ENCODE data around the gene STARD10. TPM values are rescaled to one million over a fixed set of nuclear protein-coding genes. Genes with fewer than 3 reads are reported as not detected.

STARD10 gene
- total and polyA plus RNA-seq, 2 donors (not counting 3 experiments of a cell fraction or from before 2014, with no cell fraction given), result 16.1 to 22.5 TPM

- BruUV-seq (replicated peaks), result no TSS peak
- Histone ChIP-seq H2AFZ (ENCODE audit: low read depth, low read length) (no peak overlapping the region), H3K9me1 (replicated peaks; ENCODE audit: control insufficient read depth, extremely low read depth, insufficient read depth, low read length) (no peaks in the 10 kb centered on the region), H3K27me3 (ENCODE audit: control insufficient read depth in 2 of 2, insufficient read depth in 2 of 2, low read length in 2 of 2) (no peaks in the 10 kb centered on the region), H4K20me1 (replicated peaks; ENCODE audit: control insufficient read depth, extremely low read depth, insufficient read depth, low read length) (no peaks in the 10 kb centered on the region), H3K4me1 (ENCODE audit: control insufficient read depth, extremely low read depth, insufficient read depth, low read length) (peaks cover 12% of the 10 kb centered on the region), H3K79me2 (ENCODE audit: control insufficient read depth, insufficient read depth, low read length) (peaks cover 8% of the 10 kb centered on the region), H3K9me3 (replicated peaks; ENCODE audit: control insufficient read depth, insufficient read depth, low read length) (no peaks in the 10 kb centered on the region), H3K36me3 (ENCODE audit: control insufficient read depth in 2 of 2, extremely low read depth in 1 of 2, insufficient read depth in 2 of 2, low read length in 2 of 2) (no peaks in the 10 kb centered on the region), H3K27ac (ENCODE audit: insufficient read depth, low read depth, low read length) (no peak overlapping the region), H3K4me3 (replicated peaks in 1 of 3; ENCODE audit: insufficient read depth in 1 of 3, low read depth in 1 of 3, low read length in 3 of 3) (no peak overlapping the region), H3K9ac (replicated peaks; ENCODE audit: extremely low read depth, insufficient read depth, low read length) (no peak overlapping the region), H3K4me2 (ENCODE audit: insufficient read depth, low read length) (no peak overlapping the region)
- no peak for DNase-seq (ENCODE audit: low read depth, low spot score)
- dilution Hi-C loops (cut with MboI; ENCODE audit: extremely low pct_ligation_motif_present, low sequenced_read_pairs), result no loop called here
- POLR2A ChIA-PET, result no interaction called here
- no peak for FAIRE-seq
- intact Hi-C loops (cut with micrococcal nuclease), result no loop called here
- CTCF ChIA-PET, result no interaction called here
- TF ChIP-seq, protein P1, sequence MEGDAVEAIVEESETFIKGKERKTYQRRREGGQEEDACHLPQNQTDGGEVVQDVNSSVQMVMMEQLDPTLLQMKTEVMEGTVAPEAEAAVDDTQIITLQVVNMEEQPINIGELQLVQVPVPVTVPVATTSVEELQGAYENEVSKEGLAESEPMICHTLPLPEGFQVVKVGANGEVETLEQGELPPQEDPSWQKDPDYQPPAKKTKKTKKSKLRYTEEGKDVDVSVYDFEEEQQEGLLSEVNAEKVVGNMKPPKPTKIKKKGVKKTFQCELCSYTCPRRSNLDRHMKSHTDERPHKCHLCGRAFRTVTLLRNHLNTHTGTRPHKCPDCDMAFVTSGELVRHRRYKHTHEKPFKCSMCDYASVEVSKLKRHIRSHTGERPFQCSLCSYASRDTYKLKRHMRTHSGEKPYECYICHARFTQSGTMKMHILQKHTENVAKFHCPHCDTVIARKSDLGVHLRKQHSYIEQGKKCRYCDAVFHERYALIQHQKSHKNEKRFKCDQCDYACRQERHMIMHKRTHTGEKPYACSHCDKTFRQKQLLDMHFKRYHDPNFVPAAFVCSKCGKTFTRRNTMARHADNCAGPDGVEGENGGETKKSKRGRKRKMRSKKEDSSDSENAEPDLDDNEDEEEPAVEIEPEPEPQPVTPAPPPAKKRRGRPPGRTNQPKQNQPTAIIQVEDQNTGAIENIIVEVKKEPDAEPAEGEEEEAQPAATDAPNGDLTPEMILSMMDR (IDR thresholded peaks at IDR 0.05; ENCODE audit: extremely low read depth in 1 of 2, insufficient read depth in 1 of 2, low read depth in 1 of 2, low read length in 2 of 2), result no peak
These were observed 39.2 kb downstream of the STARD10 start for GRCh38 chr11:72754544-72755155.

- FAIRE-seq (no peak), DNase-seq (ENCODE audit: low read depth, low spot score) (no peak)
- ChIA-PET POLR2A (no interaction called here), CTCF (no interaction called here)
- H3K9me1 ChIP-seq (replicated peaks; ENCODE audit: control insufficient read depth, extremely low read depth, insufficient read depth, low read length), result no peaks in the 10 kb centered on the region
- peaks cover 8% of the 10 kb centered on the region for H3K79me2 ChIP-seq (ENCODE audit: control insufficient read depth, insufficient read depth, low read length)
- no TSS peak for BruUV-seq (replicated peaks)
- no peaks in the 10 kb centered on the region for H4K20me1 ChIP-seq (replicated peaks; ENCODE audit: control insufficient read depth, extremely low read depth, insufficient read depth, low read length)
- H3K27ac ChIP-seq (ENCODE audit: insufficient read depth, low read depth, low read length), result no peak overlapping the region
- no peak overlapping the region for H2AFZ ChIP-seq (ENCODE audit: low read depth, low read length)
- intact Hi-C loops (cut with micrococcal nuclease), result no loop called here
- no peaks in the 10 kb centered on the region for H3K27me3 ChIP-seq (ENCODE audit: control insufficient read depth in 2 of 2, insufficient read depth in 2 of 2, low read length in 2 of 2)
- dilution Hi-C loops (cut with MboI; ENCODE audit: extremely low pct_ligation_motif_present, low sequenced_read_pairs), result no loop called here
- H3K4me1 ChIP-seq (ENCODE audit: control insufficient read depth, extremely low read depth, insufficient read depth, low read length), result peaks cover 12% of the 10 kb centered on the region
- H3K4me2 ChIP-seq (ENCODE audit: insufficient read depth, low read length), result no peak overlapping the region
- H3K36me3 ChIP-seq (ENCODE audit: control insufficient read depth in 2 of 2, extremely low read depth in 1 of 2, insufficient read depth in 2 of 2, low read length in 2 of 2), result no peaks in the 10 kb centered on the region
- no peak overlapping the region for H3K4me3 ChIP-seq (replicated peaks in 1 of 3; ENCODE audit: insufficient read depth in 1 of 3, low read depth in 1 of 3, low read length in 3 of 3)
- TF ChIP-seq FOS (IDR thresholded peaks at IDR 0.05; ENCODE audit: borderline replicate concordance, insufficient read depth, low read length) (no peak), JUN (IDR thresholded peaks at IDR 0.05; ENCODE audit: borderline replicate concordance, insufficient read depth, insufficient read length, low read depth) (no peak), POLR2A (IDR thresholded peaks at IDR 0.05; ENCODE audit: low read depth, low read length) (no peak), GATA2 (IDR thresholded peaks at IDR 0.05; ENCODE audit: insufficient read depth, insufficient read length, low read depth, low read length) (no peak), EZH2 (IDR thresholded peaks at IDR 0.05; ENCODE audit: borderline replicate concordance, low read depth, low read length, severe bottlenecking) (no peak), POLR2AphosphoS5 (IDR thresholded peaks at IDR 0.05; ENCODE audit: insufficient read depth, low read depth, low read length) (no peak), MAX (IDR thresholded peaks at IDR 0.05; ENCODE audit: insufficient read depth, insufficient read length) (no peak), MYC (IDR thresholded peaks at IDR 0.05; ENCODE audit: low read depth, low read length) (no peak)
- TF ChIP-seq, protein P1 (IDR thresholded peaks at IDR 0.05; ENCODE audit: extremely low read depth in 1 of 2, insufficient read depth in 1 of 2, low read depth in 1 of 2, low read length in 2 of 2), result no peak
- H3K9me3 ChIP-seq (replicated peaks; ENCODE audit: control insufficient read depth, insufficient read depth, low read length), result no peaks in the 10 kb centered on the region
- no peak overlapping the region for H3K9ac ChIP-seq (replicated peaks; ENCODE audit: extremely low read depth, insufficient read depth, low read length)
These were observed 39.7 kb downstream of the STARD10 start for GRCh38 chr11:72754149-72754543.
